ENCODE data around the gene LDAH. TPM values are rescaled to one million over a fixed set of nuclear protein-coding genes. Genes with fewer than 3 reads are reported as not detected.

Gene LDAH
- polyA plus RNA-seq, 1 experiment = 10.0 TPM

DNA sequence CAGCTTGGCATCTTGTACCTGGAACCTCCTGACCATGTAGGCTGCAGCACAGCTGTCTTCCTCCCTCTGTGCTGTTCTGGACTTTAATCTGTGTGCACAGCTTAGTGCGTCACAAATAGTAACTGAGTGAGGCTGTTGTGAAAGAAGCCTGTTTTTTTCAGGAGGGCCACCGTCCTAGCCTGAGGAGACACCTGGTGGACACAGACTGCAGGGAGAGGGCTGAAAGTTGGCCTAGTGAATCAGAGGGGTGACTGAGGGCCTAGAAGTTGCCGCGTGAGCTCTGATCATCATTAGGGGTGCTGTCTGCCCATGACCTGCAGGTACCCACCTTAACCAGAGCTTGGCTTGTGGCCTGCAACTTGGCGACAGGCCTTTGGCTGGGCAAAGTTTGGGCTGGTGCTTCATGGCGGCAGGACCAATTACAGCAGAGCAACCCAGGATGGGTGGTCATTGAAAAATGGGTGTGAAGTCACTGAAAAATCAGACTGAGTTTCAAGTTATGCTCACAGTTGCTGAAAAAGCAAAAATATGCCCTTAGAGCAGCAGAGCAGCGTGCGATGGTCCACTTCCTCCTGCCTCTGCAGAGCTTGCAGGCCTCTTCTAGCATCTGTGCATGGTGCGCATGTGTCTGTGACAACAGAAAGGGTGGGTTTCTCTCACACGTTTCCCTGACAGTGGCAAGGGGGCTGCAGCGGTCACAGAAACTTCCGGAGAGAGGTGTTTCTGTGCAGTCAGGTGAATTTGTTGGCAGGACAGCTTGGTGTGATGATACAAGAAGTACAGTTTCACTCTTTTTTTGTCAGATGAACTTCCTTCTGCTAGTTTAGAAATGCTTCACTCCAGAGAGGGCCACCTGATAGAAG lies 146.3 kb downstream of the LDAH start:
- CTCF ChIA-PET = interaction anchor here (1.2 to 8.4 kb wide), 5 partner anchors 13 to 287 kb away, joined by 3 to 123 read pairs (median 7); partner anchors contain the start of gene GDF7
- Histone ChIP-seq H3K36me3 (ENCODE audit: control insufficient read depth, insufficient read depth, low read length) (no peaks in the 10 kb centered on the region), H3K4me3 (ENCODE audit: low read depth, low read length) (no peak overlapping the region), H3K27me3 (ENCODE audit: control insufficient read depth, insufficient read depth, low read length) (no peaks in the 10 kb centered on the region)
- POLR2A ChIA-PET = no interaction called here
- DNase-seq (ENCODE audit: low read depth) = no peak
- TF ChIP-seq, protein P1, sequence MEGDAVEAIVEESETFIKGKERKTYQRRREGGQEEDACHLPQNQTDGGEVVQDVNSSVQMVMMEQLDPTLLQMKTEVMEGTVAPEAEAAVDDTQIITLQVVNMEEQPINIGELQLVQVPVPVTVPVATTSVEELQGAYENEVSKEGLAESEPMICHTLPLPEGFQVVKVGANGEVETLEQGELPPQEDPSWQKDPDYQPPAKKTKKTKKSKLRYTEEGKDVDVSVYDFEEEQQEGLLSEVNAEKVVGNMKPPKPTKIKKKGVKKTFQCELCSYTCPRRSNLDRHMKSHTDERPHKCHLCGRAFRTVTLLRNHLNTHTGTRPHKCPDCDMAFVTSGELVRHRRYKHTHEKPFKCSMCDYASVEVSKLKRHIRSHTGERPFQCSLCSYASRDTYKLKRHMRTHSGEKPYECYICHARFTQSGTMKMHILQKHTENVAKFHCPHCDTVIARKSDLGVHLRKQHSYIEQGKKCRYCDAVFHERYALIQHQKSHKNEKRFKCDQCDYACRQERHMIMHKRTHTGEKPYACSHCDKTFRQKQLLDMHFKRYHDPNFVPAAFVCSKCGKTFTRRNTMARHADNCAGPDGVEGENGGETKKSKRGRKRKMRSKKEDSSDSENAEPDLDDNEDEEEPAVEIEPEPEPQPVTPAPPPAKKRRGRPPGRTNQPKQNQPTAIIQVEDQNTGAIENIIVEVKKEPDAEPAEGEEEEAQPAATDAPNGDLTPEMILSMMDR (IDR thresholded peaks at IDR 0.05; ENCODE audit: insufficient read depth, low read depth, low read length) = no peak

DNA sequence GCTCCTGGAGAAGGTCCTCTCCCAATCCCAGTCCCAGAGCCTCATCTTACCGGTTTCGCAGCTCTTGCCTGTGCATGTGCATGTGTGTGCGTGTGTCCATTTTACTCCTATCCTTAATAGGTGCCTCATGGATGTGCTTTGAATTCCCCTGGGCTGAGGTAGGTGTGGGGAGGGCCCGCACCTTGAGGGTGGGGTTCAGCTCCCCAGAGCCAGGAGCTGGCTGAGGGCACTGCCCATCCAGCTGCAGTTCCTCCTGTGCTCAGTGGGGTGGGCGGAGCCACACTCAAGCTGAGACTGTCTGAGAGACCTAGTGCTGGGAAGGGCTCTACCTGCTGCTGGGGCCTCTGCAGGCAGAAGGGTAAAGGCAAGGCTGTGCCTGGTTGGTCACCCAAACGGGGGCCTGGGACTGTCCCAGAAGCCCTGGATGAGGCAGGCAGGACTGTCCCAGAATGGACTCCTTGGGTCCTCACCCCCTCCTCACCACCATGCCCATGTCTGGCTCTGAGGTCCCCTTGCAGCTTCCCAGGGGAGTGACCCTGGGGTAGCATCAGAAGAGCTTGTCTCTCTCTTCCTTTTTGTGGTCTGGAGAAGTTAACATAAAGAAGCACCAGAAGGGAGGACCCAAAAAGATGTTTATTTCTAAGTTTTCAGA lies 147.1 kb downstream of the LDAH start:
- peaks cover 1% of the 10 kb centered on the region; the same call in 1 of the 2 replicates for H3K27me3 ChIP-seq (ENCODE audit: control insufficient read depth, insufficient read depth, low read length)
- CTCF ChIA-PET = interaction anchor here (0.8 to 8.4 kb wide), 10 partner anchors 12 to 287 kb away, joined by 3 to 123 read pairs (median 4); partner anchors contain the start of genes GDF7 and HS1BP3
- DNase-seq (ENCODE audit: low read depth) = no peak
- no peaks in the 10 kb centered on the region for H3K36me3 ChIP-seq (ENCODE audit: control insufficient read depth, insufficient read depth, low read length)
- no peak overlapping the region for H3K4me3 ChIP-seq (ENCODE audit: low read depth, low read length)
- POLR2A ChIA-PET = no interaction called here
- TF ChIP-seq, protein P1 (IDR thresholded peaks at IDR 0.05; ENCODE audit: insufficient read depth, low read depth, low read length) = no peak

DNA sequence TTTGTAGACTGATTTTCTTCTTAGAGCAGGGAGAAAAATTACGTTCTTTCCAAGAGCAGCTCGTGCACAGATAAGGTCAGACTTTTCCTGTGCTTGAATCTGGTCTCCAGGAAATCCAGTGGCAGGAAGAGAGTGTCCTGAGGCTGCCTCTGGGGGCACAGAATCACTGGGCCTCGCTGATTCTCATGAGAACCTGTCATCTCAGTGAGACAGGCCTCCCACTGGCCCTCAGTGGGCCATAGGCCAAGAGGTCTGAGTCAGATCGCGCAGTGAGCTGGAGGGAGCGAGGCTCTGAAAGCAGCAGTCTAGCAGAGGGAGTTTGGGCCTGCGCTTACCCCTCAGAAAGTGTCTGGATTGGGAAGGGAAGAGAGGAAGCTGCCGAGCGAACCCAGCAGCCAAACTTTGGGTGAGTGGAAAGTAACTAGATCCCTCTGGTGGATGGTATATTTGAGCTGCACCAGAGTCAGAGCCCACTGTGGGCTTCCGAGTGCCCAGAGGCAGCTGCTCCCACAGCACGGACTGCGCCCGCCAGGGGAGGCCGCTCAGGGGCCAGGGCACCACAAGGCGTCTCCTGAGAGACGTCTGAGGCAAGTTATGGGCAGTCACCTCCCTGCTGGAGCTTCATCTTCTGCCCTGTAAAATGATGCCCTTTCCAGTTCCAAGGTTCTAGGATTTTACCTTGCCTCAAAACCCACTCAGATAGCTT lies 147.8 kb downstream of the LDAH start:
- peak; percentile 44 for DNase-seq (ENCODE audit: low read depth)
- peaks cover 1% of the 10 kb centered on the region; the same call in 1 of the 2 replicates for H3K27me3 ChIP-seq (ENCODE audit: control insufficient read depth, insufficient read depth, low read length)
- no peaks in the 10 kb centered on the region for H3K36me3 ChIP-seq (ENCODE audit: control insufficient read depth, insufficient read depth, low read length)
- TF ChIP-seq, protein P1 (IDR thresholded peaks at IDR 0.05; ENCODE audit: insufficient read depth, low read depth, low read length) = no peak
- POLR2A ChIA-PET = interaction anchor here (0.6 kb wide), 1 partner anchor 15 kb away, joined by 4 read pairs; no protein-coding TSS in a partner anchor
- CTCF ChIA-PET = interaction anchor here (0.8 to 8.4 kb wide), 10 partner anchors 10 to 288 kb away, joined by 3 to 123 read pairs (median 4); partner anchors contain the start of genes GDF7 and HS1BP3
- no peak overlapping the region for H3K4me3 ChIP-seq (ENCODE audit: low read depth, low read length)

DNA sequence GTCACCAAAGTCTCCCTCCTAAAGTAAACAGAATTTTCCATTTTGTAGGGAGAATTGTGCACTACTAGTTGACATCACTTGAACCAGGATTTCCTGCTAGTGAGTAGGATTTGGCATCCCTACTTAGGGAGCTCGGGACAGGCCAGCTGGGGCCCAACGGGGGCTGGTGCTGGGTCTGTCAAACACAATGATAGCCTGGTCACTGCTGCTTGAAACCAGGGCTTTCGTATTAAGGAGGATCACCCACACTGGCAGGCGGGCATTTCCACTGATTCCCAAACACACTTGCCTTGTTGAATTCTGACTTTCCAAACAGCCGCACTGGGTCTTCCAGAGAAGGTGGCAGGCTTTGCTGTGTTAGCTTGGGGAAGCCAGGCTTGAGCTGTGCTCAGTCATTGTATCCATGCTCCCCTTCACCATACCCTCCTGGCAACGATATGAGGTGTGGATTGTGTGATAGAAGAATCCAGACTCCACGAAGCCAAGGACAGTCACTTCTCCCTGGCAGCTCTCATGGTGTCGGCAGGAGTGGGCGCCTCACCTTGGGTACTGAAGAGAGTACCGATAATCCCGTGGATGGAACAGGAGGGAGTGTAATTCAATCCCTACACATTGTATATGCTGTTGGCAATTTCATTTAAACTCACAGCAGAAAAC lies 148.5 kb downstream of the LDAH start:
- peaks cover 1% of the 10 kb centered on the region; the same call in 1 of the 2 replicates for H3K27me3 ChIP-seq (ENCODE audit: control insufficient read depth, insufficient read depth, low read length)
- DNase-seq (ENCODE audit: low read depth) = no peak
- no peak overlapping the region for H3K4me3 ChIP-seq (ENCODE audit: low read depth, low read length)
- TF ChIP-seq, protein P1 (IDR thresholded peaks at IDR 0.05; ENCODE audit: insufficient read depth, low read depth, low read length) = no peak
- CTCF ChIA-PET = interaction anchor here (1.0 to 8.4 kb wide), 9 partner anchors 8 to 289 kb away, joined by 3 to 123 read pairs (median 5); partner anchors contain the start of genes GDF7 and HS1BP3
- POLR2A ChIA-PET = interaction anchor here (0.6 kb wide), 1 partner anchor 15 kb away, joined by 4 read pairs; no protein-coding TSS in a partner anchor
- no peaks in the 10 kb centered on the region for H3K36me3 ChIP-seq (ENCODE audit: control insufficient read depth, insufficient read depth, low read length)
